B cell (primary cell): Measurements from ENCODE around the gene SETBP1.

Experiments
- CTCF ChIP-seq: fragments of 200-600 bp; IDR thresholded peaks from one replicate; pipeline ENCODE4 v1.8.0; 2022; ENCODE audit warnings: antibody characterized with exemption, mild to moderate bottlenecking
- EZH2 ChIP-seq: IDR thresholded peaks from 2 replicates; pipeline ENCODE4 v1.6.1; 2012; ENCODE audit warnings: borderline replicate concordance, low read depth, mild to moderate bottlenecking, moderate library complexity, low read length; ENCODE audit not compliant: insufficient read depth, poor library complexity, severe bottlenecking

DNA sequence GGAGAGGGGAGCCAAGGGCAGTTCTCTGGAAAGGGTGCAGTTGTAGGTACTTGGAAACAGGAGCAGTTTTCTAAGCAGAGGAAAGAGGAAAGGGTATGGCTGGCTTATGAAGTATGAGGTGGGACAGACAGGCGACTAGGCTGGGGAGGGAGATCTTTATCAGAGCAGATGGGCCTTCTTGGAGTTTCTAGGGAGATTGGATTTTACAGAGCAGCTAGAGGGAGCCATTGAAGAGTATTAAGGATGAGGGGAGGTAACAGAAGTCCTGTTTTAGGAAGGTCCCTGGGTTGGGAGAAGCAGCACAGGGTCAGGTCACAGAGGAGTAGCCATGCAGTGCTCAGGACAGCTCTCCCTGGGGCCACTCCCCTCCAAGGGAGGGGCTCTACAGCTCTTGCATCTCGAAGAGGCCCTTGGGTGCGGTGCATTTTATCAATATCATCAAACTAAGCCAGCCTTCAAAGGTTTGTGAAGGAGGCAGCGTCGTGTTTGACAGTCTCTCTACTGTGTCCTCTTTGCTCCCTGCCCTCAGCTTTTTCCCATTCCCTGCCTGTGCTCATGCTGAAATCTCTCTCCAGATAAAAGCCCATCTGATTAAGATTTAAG is 154.3 kb downstream of the SETBP1 start:
- TF ChIP-seq CTCF (no peak), EZH2 (no peak)
